Thymus (tissue), 11 donors: ENCODE results near the gene TRAK1. TPM values are rescaled to one million over a fixed set of nuclear protein-coding genes. Genes with fewer than 3 reads are reported as not detected.

Experiments
- DNase-seq, 9 donors: peaks; one replicate each; pipeline ENCODE4 v3.0.0-alpha.2; 2013; ENCODE audit warnings: low spot score in 9 of 9, low read depth in 6 of 9, missing footprints in 1 of 9
- H3K27ac ChIP-seq, 2 donors: one replicate each; pipeline ENCODE4 v1.5.1; 2013; ENCODE audit warnings: control low read depth in 1 of 2, low read depth in 1 of 2, low read length in 1 of 2, mild to moderate bottlenecking in 1 of 2, moderate library complexity in 1 of 2
- H3K27me3 ChIP-seq, 2 donors: one replicate each; pipeline ENCODE4 v1.5.1; 2013; ENCODE audit warnings: low read length in 1 of 2; ENCODE audit not compliant: control insufficient read depth in 2 of 2, insufficient read depth in 1 of 2
- H3K36me3 ChIP-seq, 2 donors: one replicate each; pipeline ENCODE4 v1.5.1; 2013; ENCODE audit warnings: low read length in 1 of 2, mild to moderate bottlenecking in 1 of 2, moderate library complexity in 1 of 2; ENCODE audit not compliant: control insufficient read depth in 2 of 2, insufficient read depth in 2 of 2
- H3K4me1 ChIP-seq, 2 donors: one replicate each; pipeline ENCODE4 v1.5.1; 2013; ENCODE audit warnings: low read length in 2 of 2; ENCODE audit not compliant: control insufficient read depth in 2 of 2, insufficient read depth in 2 of 2
- H3K4me3 ChIP-seq, 2 donors: one replicate each; pipeline ENCODE4 v1.5.1; 2013; ENCODE audit warnings: low read length in 2 of 2, control low read depth in 1 of 2, mild to moderate bottlenecking in 1 of 2
- H3K9me3 ChIP-seq, 2 donors: one replicate each; pipeline ENCODE4 v1.5.1; 2013; ENCODE audit warnings: low read length in 1 of 2, mild to moderate bottlenecking in 1 of 2; ENCODE audit not compliant: control insufficient read depth in 2 of 2, insufficient read depth in 1 of 2
- WGBS: extraction: QIAGEN DNeasy Blood & Tissue Kit; methylation state at CpG from one replicate; pipeline ENCODE4 v1.1.7; 2013; 5-methylcytosine and 5-hydroxymethylcytosine counted together
- polyA plus RNA-seq: library from polyadenylated mRNA; stranded (reverse); fragments of 200-250 nt; gene quantifications from one replicate; pipeline ENCODE4 v1.2.3, GENCODE V29; 2013
- total RNA-seq: library from RNA; stranded (reverse); fragments of 120-200 nt; gene quantifications from one replicate; pipeline ENCODE4 v1.2.4, GENCODE V29; 2013
- donor health status: healthy.

TRAK1 gene
- total and polyA plus RNA-seq, 2 donors: 10.9 to 20.1 TPM

GRCh38 chr3:42174679-42175385 is 83.7 kb downstream of the TRAK1 start:
- Histone ChIP-seq H3K27me3 (no peaks in the 10 kb centered on the region), H3K36me3 (peaks cover 0 to 3% of the 10 kb centered on the region in 2 donors), H3K4me1 (peaks cover 0 to 22% of the 10 kb centered on the region in 2 donors), H3K27ac (no peak overlapping the region), H3K4me3 (no peak overlapping the region), H3K9me3 (no peaks in the 10 kb centered on the region)
- no peak for DNase-seq
- 86% methylated on average over 10 of the region's 10 CpGs for WGBS

DNA sequence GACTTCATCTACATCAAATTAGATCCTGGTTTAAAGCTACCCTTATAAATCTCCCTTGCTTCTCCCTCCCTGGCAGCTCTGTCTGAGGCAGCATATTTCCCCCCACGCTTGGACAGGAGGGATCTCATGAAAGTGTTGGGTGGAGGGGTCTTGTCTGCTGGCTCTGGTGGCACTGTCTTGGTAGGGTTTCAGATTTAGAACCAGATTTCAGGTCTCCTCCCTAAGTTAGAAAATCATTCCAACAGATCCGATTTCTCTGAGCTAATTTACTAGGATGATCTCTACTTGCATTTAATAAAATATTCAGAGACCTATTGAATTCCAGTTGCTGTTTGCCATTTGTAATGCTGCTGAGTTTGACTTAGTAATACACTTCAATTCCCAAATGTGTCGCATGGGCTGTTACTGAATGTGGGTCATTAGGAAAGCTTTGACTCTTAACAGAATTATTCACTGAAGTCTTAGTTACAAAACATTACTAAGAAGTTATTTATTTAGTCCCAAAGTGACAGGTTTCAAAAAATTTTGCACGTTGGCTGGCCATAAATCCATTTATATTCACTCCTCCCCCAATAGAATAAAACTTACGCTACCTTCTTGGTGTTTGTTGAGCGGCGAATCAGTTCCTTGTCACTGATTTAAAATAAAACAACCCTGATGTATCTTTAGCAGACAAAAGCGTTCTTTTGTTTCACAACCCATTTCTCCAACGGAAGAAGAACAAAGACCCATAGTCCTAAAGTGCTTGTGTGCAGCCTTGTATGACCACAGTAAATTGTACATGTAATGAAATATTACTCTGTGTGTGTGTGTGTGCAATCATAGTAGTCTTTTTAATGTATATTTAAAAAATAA is 84.5 kb downstream of the TRAK1 start:
- H3K36me3 ChIP-seq: peaks cover 0 to 3% of the 10 kb centered on the region in 2 donors
- DNase-seq: no peak
- H3K27ac ChIP-seq: no peak overlapping the region
- no peaks in the 10 kb centered on the region for H3K27me3 ChIP-seq
- H3K4me1 ChIP-seq: peaks cover 0 to 22% of the 10 kb centered on the region in 2 donors
- WGBS: 92% methylated on average over 9 of the region's 9 CpGs
- H3K9me3 ChIP-seq: no peaks in the 10 kb centered on the region
- no peak overlapping the region for H3K4me3 ChIP-seq

GRCh38 chr3:42176242-42177034 is 85.3 kb downstream of the TRAK1 start:
- H3K4me1 ChIP-seq: peaks cover 0 to 22% of the 10 kb centered on the region in 2 donors
- H3K27me3 ChIP-seq: no peaks in the 10 kb centered on the region
- 94% methylated on average over 7 of the region's 7 CpGs for WGBS
- no peak overlapping the region for H3K4me3 ChIP-seq
- H3K36me3 ChIP-seq: peaks cover 0 to 3% of the 10 kb centered on the region in 2 donors
- DNase-seq: no peak
- H3K27ac ChIP-seq: no peak overlapping the region
- no peaks in the 10 kb centered on the region for H3K9me3 ChIP-seq

DNA sequence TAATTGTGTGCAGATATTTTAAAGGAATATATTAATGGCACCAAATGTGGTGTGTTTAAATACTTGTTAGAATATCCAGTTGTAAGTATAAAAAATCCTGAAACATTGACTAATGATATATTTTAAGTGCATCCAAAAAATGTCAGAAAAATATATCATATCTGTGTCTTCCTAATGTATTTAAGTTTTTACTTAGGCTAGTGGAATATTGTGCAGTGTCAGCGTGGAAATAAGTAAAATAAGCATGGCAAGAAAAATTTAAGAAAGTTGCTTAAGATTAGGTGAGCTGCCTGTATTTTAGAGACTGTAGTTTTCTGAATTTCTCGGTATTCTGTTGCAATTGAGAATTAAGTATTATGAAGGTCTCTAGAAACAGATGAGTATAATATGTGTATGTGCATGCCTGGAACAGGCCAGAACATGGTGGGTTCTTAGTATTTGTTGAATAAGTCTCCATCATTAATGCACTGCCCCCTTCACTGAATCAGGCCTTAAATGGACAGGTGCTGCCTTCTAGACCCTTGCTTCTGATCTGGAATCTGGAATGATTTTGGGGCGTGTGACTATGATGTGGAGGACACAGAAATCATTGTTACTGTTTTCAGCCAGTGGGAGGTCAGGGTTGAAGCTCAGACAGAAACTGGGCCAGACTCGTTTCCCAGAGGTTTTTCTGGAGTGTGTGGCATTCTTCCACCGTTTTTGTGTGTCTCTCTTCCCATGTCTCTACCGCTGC is 86.1 kb downstream of the TRAK1 start:
- DNase-seq: no peak
- H3K27me3 ChIP-seq: no peaks in the 10 kb centered on the region
- H3K36me3 ChIP-seq: peaks cover 0 to 3% of the 10 kb centered on the region in 2 donors
- no peak overlapping the region for H3K27ac ChIP-seq
- WGBS: 96% methylated on average over 6 of the region's 6 CpGs
- no peaks in the 10 kb centered on the region for H3K9me3 ChIP-seq
- peaks cover 0 to 22% of the 10 kb centered on the region in 2 donors for H3K4me1 ChIP-seq
- no peak overlapping the region for H3K4me3 ChIP-seq

DNA sequence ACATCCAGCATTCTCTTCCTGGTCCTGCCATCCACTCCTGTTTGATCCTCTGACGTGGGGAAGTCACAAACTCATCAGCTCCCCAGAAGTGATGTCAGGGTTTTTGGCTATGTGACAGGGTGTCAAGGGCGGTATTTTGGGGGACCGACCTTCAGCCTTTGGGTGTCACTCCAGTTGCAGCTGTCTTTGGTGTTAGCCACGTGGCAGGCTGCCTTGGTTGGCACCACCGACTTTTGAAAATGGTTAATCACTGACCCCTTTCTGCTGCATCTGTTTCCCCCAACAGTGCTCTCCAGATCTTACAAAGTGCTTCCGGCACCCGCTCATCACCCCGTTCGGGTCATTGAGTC is 86.6 kb downstream of the TRAK1 start:
- Histone ChIP-seq H3K27ac (no peak overlapping the region), H3K27me3 (no peaks in the 10 kb centered on the region), H3K9me3 (no peaks in the 10 kb centered on the region), H3K4me3 (no peak overlapping the region), H3K36me3 (peaks cover 0 to 3% of the 10 kb centered on the region in 2 donors), H3K4me1 (peaks cover 0 to 17% of the 10 kb centered on the region in 2 donors)
- DNase-seq: no peak
- 97% methylated on average over 9 of the region's 9 CpGs for WGBS

GRCh38 chr3:42179110-42179725 is 88.1 kb downstream of the TRAK1 start:
- Histone ChIP-seq H3K9me3 (no peaks in the 10 kb centered on the region), H3K27ac (no peak overlapping the region), H3K27me3 (no peaks in the 10 kb centered on the region), H3K4me1 (peaks cover 0 to 9% of the 10 kb centered on the region in 2 donors), H3K4me3 (no peak overlapping the region), H3K36me3 (peaks cover 0 to 3% of the 10 kb centered on the region in 2 donors)
- DNase-seq: no peak
- 87% methylated on average over 7 of the region's 7 CpGs for WGBS

DNA sequence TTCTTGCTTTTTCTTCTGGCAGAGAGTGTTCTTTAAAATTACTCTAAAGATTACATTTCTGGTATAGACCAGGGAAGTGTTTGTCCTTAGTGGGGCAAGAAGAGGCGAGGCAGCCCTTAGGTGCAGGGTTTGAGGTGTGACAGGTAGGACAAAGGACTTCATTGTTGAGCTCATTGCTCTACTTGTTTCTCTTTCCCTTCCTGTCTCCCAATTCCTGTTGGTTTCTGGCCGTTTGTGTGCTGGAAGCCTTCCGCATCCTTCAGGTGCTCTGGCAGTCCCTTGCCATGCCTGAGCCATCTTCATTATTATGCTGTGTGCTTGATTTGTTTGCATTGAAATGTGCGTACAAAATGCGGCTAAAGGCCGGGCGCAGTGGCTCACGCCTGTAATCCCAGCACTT is 89.7 kb downstream of the TRAK1 start:
- no peaks in the 10 kb centered on the region for H3K9me3 ChIP-seq
- no peaks in the 10 kb centered on the region for H3K4me1 ChIP-seq
- no peak for DNase-seq
- no peak overlapping the region for H3K4me3 ChIP-seq
- no peak overlapping the region for H3K27ac ChIP-seq
- 98% methylated on average over 8 of the region's 8 CpGs for WGBS
- H3K27me3 ChIP-seq: no peaks in the 10 kb centered on the region
- peaks cover 0 to 8% of the 10 kb centered on the region in 2 donors for H3K36me3 ChIP-seq

DNA sequence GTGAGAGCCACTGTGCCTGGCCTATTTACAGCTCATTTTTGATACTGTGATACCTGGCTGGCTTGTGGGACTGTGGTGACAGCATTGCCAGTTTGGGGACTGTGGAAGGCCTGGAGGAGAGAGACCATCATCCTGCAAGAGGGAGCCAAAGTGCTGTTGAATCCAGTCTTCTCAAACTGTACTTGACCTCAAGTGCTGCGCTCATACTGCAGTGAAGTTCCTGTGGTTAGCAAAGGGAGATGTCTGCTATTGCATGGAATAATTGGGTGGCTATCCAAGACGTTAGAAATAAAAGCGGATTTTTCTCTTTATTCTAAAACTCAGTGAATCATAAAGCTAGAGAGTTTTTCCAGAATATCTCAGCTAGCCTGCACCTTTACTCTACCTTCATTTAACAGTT is 91.4 kb downstream of the TRAK1 start:
- Histone ChIP-seq H3K27ac (no peak overlapping the region), H3K27me3 (no peaks in the 10 kb centered on the region), H3K36me3 (peaks cover 0 to 8% of the 10 kb centered on the region in 2 donors), H3K4me3 (no peak overlapping the region), H3K9me3 (no peaks in the 10 kb centered on the region), H3K4me1 (no peaks in the 10 kb centered on the region)
- WGBS: 65% methylated on average over 3 of the region's 3 CpGs
- no peak for DNase-seq
